H9 (cell line): ENCODE data around the gene OTUB1. TPM values are rescaled to one million over a fixed set of nuclear protein-coding genes. Genes with fewer than 3 reads are reported as not detected.

Source experiments
- DNase-seq: peaks from one replicate; pipeline ENCODE4 v3.0.0-alpha.2; 2017
- H2AFZ ChIP-seq: one replicate; pipeline ENCODE4 v1.6.1; 2013; ENCODE audit warnings: mild to moderate bottlenecking, low read length, control low read depth, moderate library complexity
- H2AK5ac ChIP-seq: 2 replicates; pipeline ENCODE4 v1.6.1; 2013; ENCODE audit warnings: low read length, control low read depth, mixed read lengths; ENCODE audit not compliant: insufficient read length
- H2BK120ac ChIP-seq: one replicate; pipeline ENCODE4 v1.6.1; 2013; ENCODE audit warnings: low read depth, mild to moderate bottlenecking, low read length, control low read depth, inconsistent platforms; ENCODE audit not compliant: poor library complexity, severe bottlenecking
- H2BK12ac ChIP-seq: 2 replicates; pipeline ENCODE4 v1.6.1; 2013; ENCODE audit warnings: low read length, control low read depth, mixed read lengths, low read depth; ENCODE audit not compliant: insufficient read length
- H2BK15ac ChIP-seq: 2 replicates; pipeline ENCODE4 v1.6.1; 2013; ENCODE audit warnings: low read depth, low read length, control low read depth
- H2BK20ac ChIP-seq: one replicate; pipeline ENCODE4 v1.6.1; 2013; ENCODE audit warnings: low read depth, mild to moderate bottlenecking, low read length, control low read depth, inconsistent platforms; ENCODE audit not compliant: poor library complexity, severe bottlenecking
- H2BK5ac ChIP-seq: 2 replicates; pipeline ENCODE4 v1.6.1; 2013; ENCODE audit warnings: low read length, control low read depth, mixed read lengths; ENCODE audit not compliant: insufficient read length
- H3K14ac ChIP-seq: 2 replicates; pipeline ENCODE4 v1.6.1; 2013; ENCODE audit warnings: low read length, control low read depth; ENCODE audit not compliant: insufficient read depth
- H3K18ac ChIP-seq: 2 replicates; pipeline ENCODE4 v1.6.1; 2013; ENCODE audit warnings: low read depth, mild to moderate bottlenecking, mixed read lengths, low read length, control low read depth; ENCODE audit not compliant: insufficient read length
- H3K23ac ChIP-seq: 2 replicates; pipeline ENCODE4 v1.6.1; 2013; ENCODE audit warnings: low read length, control low read depth, mixed read lengths, low read depth; ENCODE audit not compliant: insufficient read length
- H3K23me2 ChIP-seq: 2 replicates; pipeline ENCODE4 v1.6.1; 2013; ENCODE audit warnings: low read depth, mild to moderate bottlenecking, mixed read lengths, low read length, control low read depth; ENCODE audit not compliant: insufficient read length, poor library complexity, severe bottlenecking
- H3K27ac ChIP-seq: 2 replicates; pipeline ENCODE4 v1.5.1; 2013; ENCODE audit warnings: low read length, control low read depth, mixed read lengths, low read depth; ENCODE audit not compliant: insufficient read length
- H3K27me3 ChIP-seq: 2 replicates; pipeline ENCODE4 v1.6.1; 2013; ENCODE audit warnings: low read length, control low read depth, inconsistent platforms; ENCODE audit not compliant: insufficient read depth
- H3K4ac ChIP-seq: 2 replicates; pipeline ENCODE4 v1.6.1; 2013; ENCODE audit warnings: low read depth, mild to moderate bottlenecking, control low read depth, inconsistent platforms, low read length, moderate library complexity
- H3K4me1 ChIP-seq: 2 replicates; pipeline ENCODE4 v1.6.1; 2013; ENCODE audit warnings: low read length, control low read depth, inconsistent platforms; ENCODE audit not compliant: insufficient read depth
- H3K4me2 ChIP-seq: 2 replicates; pipeline ENCODE4 v1.6.1; 2013; ENCODE audit warnings: low read length, control low read depth, mixed read lengths; ENCODE audit not compliant: insufficient read length, insufficient read depth
- H3K56ac ChIP-seq: 2 replicates; pipeline ENCODE4 v1.6.1; 2013; ENCODE audit warnings: low read depth, mild to moderate bottlenecking, mixed read lengths, low read length, control low read depth; ENCODE audit not compliant: insufficient read length
- H3K79me1 ChIP-seq: 2 replicates; pipeline ENCODE4 v1.6.1; 2013; ENCODE audit warnings: low read depth, mild to moderate bottlenecking, moderate library complexity, low read length, control low read depth, inconsistent platforms; ENCODE audit not compliant: insufficient read depth, poor library complexity, severe bottlenecking
- H3K79me2 ChIP-seq: 2 replicates; pipeline ENCODE4 v1.6.1; 2013; ENCODE audit warnings: low read length, control low read depth, inconsistent platforms; ENCODE audit not compliant: insufficient read depth
- H3K9ac ChIP-seq: 2 replicates; pipeline ENCODE4 v1.6.1; 2013; ENCODE audit warnings: low read length, control low read depth, mixed read lengths; ENCODE audit not compliant: insufficient read length; ENCODE audit errors: extremely low read depth
- H3K9me3 ChIP-seq: one replicate; pipeline ENCODE4 v1.6.1; 2013; ENCODE audit warnings: low read depth, low read length, inconsistent platforms; ENCODE audit not compliant: control insufficient read depth
- H3T11ph ChIP-seq: one replicate; pipeline ENCODE4 v1.6.1; 2013; ENCODE audit warnings: mild to moderate bottlenecking, low read length, control low read depth, inconsistent platforms
- H4K20me1 ChIP-seq: one replicate; pipeline ENCODE4 v1.6.1; 2013; ENCODE audit not compliant: control insufficient read depth, insufficient read length, insufficient read depth
- H4K5ac ChIP-seq: 2 replicates; pipeline ENCODE4 v1.6.1; 2013; ENCODE audit warnings: low read depth, mild to moderate bottlenecking, mixed read lengths, low read length, control low read depth; ENCODE audit not compliant: insufficient read length
- H4K8ac ChIP-seq: replicated peaks from 2 replicates; pipeline ENCODE4 v1.6.1; 2013; ENCODE audit warnings: low read length, control low read depth, mixed read lengths, low read depth; ENCODE audit not compliant: insufficient read length
- H4K91ac ChIP-seq: 2 replicates; pipeline ENCODE4 v1.6.1; 2013; ENCODE audit warnings: low read depth, mild to moderate bottlenecking, moderate library complexity, mixed read lengths, low read length, control low read depth; ENCODE audit not compliant: insufficient read length
- H3K27ac Mint-ChIP-seq, 3 experiments: 2 replicates in 2 of 3; 3 replicates in 1 of 3; pipeline ENCODE4 v1.8.0; 2020 to 2021; ENCODE audit warnings: mixed read lengths in 3 of 3, mild to moderate bottlenecking in 1 of 3, moderate library complexity in 1 of 3
- H3K27me3 Mint-ChIP-seq: 2 replicates; pipeline ENCODE4 v1.8.0; 2021; ENCODE audit warnings: low read depth, mild to moderate bottlenecking, moderate library complexity, mixed read lengths
- H3K36me3 Mint-ChIP-seq, 3 experiments: 2 replicates in 2 of 3; 3 replicates in 1 of 3; pipeline ENCODE4 v1.8.0; 2020 to 2021; ENCODE audit warnings: low read depth in 3 of 3, mixed read lengths in 3 of 3; ENCODE audit not compliant: insufficient read depth in 1 of 3
- H3K4me1 Mint-ChIP-seq, 2 experiments: 2 replicates each; pipeline ENCODE4 v1.8.0; 2020; ENCODE audit warnings: mixed read lengths in 2 of 2
- H3K4me3 Mint-ChIP-seq, 2 experiments: 2 replicates in 1 of 2; 3 replicates in 1 of 2; pipeline ENCODE4 v1.8.0; 2020 to 2021; ENCODE audit warnings: mild to moderate bottlenecking in 2 of 2, mixed read lengths in 2 of 2, moderate library complexity in 1 of 2
- H3K9me3 Mint-ChIP-seq, 2 experiments: 2 replicates in 1 of 2; 3 replicates in 1 of 2; pipeline ENCODE4 v1.8.0; 2020; ENCODE audit warnings: mild to moderate bottlenecking in 2 of 2, mixed read lengths in 2 of 2, moderate library complexity in 1 of 2
- WGBS: extraction: QIAGEN DNeasy Blood & Tissue Kit; methylation state at CpG from one replicate; pipeline ENCODE4 v1.1.7; 2013; ENCODE audit warnings: missing lambda C conversion rate, low lambda C conversion rate, mixed read lengths; ENCODE audit not compliant: insufficient read length; ENCODE audit errors: extremely low coverage; 5-methylcytosine and 5-hydroxymethylcytosine counted together
- total RNA-seq: library from RNA; stranded (reverse); gene quantifications from 2 replicates; pipeline ENCODE4 v1.2.1, GENCODE V29; 2021
- TF ChIP-seq, protein P1 (sequence below): fragments of 200-600 bp; sonication (generic); conservative IDR thresholded peaks from 3 replicates; pipeline ENCODE4 v1.8.0; 2021; ENCODE audit warnings: antibody characterized with exemption, mild to moderate bottlenecking

The OTUB1 gene
- total RNA-seq, 1 experiment from 2014 or later, result 114 TPM

DNA sequence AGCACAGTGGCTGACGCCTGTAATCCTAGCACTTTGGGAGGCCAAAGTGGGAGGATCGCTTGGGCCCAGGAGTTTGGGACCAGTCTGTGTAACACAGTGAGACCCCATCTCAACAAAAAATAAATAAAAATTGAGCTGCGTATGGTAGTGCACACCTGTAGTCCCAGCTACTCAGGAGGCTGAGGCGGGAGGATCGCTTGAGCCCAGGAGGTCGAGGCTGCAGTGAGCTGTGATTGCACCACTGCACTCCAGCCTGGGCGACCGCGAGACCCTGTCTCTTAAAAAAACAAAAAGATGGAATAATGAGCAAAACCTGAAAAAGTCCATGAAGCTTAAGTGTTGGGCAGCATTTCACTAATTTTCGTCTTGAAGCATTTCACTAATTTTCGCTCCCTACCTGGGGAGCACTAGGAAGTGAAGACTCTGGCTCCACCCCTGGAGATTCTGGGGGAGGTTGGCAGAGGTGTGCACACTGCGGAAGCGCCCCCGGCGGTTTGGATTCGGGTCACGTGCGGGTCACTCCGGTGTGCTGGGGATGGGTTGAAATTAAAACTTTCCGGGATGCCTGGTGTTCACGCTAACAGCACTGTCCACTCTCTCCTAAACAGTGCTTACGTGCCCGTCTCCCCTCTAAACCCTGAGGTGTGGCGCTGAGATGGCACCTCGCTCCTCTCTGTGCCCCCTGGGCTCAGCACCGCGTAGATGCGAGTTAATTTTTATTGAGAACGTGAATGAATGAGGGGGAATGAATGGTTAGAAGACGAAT, 48.3 kb upstream of the OTUB1 start:
- TF ChIP-seq, protein P1, sequence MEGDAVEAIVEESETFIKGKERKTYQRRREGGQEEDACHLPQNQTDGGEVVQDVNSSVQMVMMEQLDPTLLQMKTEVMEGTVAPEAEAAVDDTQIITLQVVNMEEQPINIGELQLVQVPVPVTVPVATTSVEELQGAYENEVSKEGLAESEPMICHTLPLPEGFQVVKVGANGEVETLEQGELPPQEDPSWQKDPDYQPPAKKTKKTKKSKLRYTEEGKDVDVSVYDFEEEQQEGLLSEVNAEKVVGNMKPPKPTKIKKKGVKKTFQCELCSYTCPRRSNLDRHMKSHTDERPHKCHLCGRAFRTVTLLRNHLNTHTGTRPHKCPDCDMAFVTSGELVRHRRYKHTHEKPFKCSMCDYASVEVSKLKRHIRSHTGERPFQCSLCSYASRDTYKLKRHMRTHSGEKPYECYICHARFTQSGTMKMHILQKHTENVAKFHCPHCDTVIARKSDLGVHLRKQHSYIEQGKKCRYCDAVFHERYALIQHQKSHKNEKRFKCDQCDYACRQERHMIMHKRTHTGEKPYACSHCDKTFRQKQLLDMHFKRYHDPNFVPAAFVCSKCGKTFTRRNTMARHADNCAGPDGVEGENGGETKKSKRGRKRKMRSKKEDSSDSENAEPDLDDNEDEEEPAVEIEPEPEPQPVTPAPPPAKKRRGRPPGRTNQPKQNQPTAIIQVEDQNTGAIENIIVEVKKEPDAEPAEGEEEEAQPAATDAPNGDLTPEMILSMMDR, result no peak; the same call in 2 of the 3 replicates
- H4K5ac ChIP-seq, result no peak overlapping the region
- H3K79me2 ChIP-seq, result peaks cover 7% of the 10 kb centered on the region; the same call in 1 of the 2 replicates
- no peak overlapping the region for H3K14ac ChIP-seq
- no peak overlapping the region for H2BK120ac ChIP-seq
- no peak overlapping the region for H2BK15ac ChIP-seq
- H3K27ac ChIP-seq, result peak overlapping the region; percentile 36
- peak overlapping the region; percentile 57 for H3K9ac ChIP-seq
- Mint-ChIP-seq H3K27me3 (no peaks in the 10 kb centered on the region; the same call in 1 of the 2 replicates), H3K27ac (peak overlapping the region; percentile 70 to 97 (median 89); a peak in 6 of 7 replicates), H3K9me3 (no peaks in the 10 kb centered on the region), H3K4me1 (peaks cover 14 to 19% of the 10 kb centered on the region in 2 experiments), H3K36me3 (peaks cover 0 to 9% (median 5%) of the 10 kb centered on the region in 3 experiments; a peak in 5 of 7 replicates), H3K4me3 (peak overlapping the region; percentile 78 to 86)
- H4K8ac ChIP-seq, result no peak overlapping the region
- H3K4me1 ChIP-seq, result no peaks in the 10 kb centered on the region
- no peaks in the 10 kb centered on the region for H3K27me3 ChIP-seq
- no peaks in the 10 kb centered on the region for H3K9me3 ChIP-seq
- no peak overlapping the region for H3K4ac ChIP-seq
- no peak overlapping the region for H3K56ac ChIP-seq
- peak overlapping the region; percentile 24 for H2AFZ ChIP-seq
- peak; percentile 55 for DNase-seq
- peaks cover 11% of the 10 kb centered on the region for H3K23me2 ChIP-seq
- H3K23ac ChIP-seq, result no peak overlapping the region
- no peak overlapping the region for H3T11ph ChIP-seq
- no peak overlapping the region for H4K91ac ChIP-seq
- H3K79me1 ChIP-seq, result peaks cover 9% of the 10 kb centered on the region
- no CpG with 5 or more reads among the region's 30 CpGs for WGBS
- no peak overlapping the region for H2BK12ac ChIP-seq
- no peak overlapping the region for H3K18ac ChIP-seq
- no peaks in the 10 kb centered on the region for H4K20me1 ChIP-seq
- no peak overlapping the region for H2AK5ac ChIP-seq
- peak overlapping the region; percentile 97 for H3K4me2 ChIP-seq
- H2BK5ac ChIP-seq, result no peak overlapping the region
- H2BK20ac ChIP-seq, result no peak overlapping the region
